Esophagus squamous epithelium (tissue), 5 donors: ENCODE results near the gene GNG2. TPM values are rescaled to one million over a fixed set of nuclear protein-coding genes. Genes with fewer than 3 reads are reported as not detected.

Source experiments
- DNase-seq: peaks from one replicate; lab custom pipeline; 2025; lab: John Stamatoyannopoulos, UW
- H3K27ac ChIP-seq, 4 donors: fragments of 200-600 bp; sonication (generic); one replicate each; pipeline ENCODE4 v1.5.1; 2016 to 2019; ENCODE audit warnings: mild to moderate bottlenecking in 1 of 4
- H3K27me3 ChIP-seq, 4 donors: fragments of 200-600 bp; sonication (generic); 1 replicate in 3 of 4; 2 replicates in 1 of 4; pipeline versions ENCODE4 v1.5.1 to v1.6.0; 2017 to 2021; ENCODE audit warnings: antibody characterized with exemption in 1 of 4
- H3K36me3 ChIP-seq, 3 donors: fragments of 200-600 bp; sonication (generic); one replicate each; pipeline ENCODE4 v1.5.1; 2016 to 2019
- H3K4me1 ChIP-seq, 3 donors: fragments of 200-600 bp; sonication (generic); one replicate each; pipeline ENCODE4 v1.5.1; 2017 to 2019
- H3K4me3 ChIP-seq, 4 donors: fragments of 200-600 bp; sonication (generic); 1 replicate in 3 of 4; 2 replicates in 1 of 4; pipeline ENCODE4 v1.5.1; 2016 to 2019; ENCODE audit warnings: mild to moderate bottlenecking in 2 of 4, moderate library complexity in 1 of 4
- H3K9me3 ChIP-seq, 3 donors: fragments of 200-600 bp; sonication (generic); one replicate each; pipeline ENCODE4 v1.5.1; 2016 to 2019
- CTCF ChIP-seq, 6 experiments: fragments of 450-650 bp in 4 of 6; fragments of 200-600 bp in 2 of 6; sonication (generic) in 2 of 6; IDR thresholded peaks; one replicate each; pipeline ENCODE4 v1.5.1; 2016 to 2019; ENCODE audit warnings: antibody characterized with exemption in 6 of 6, mild to moderate bottlenecking in 4 of 6, moderate library complexity in 4 of 6
- POLR2A ChIP-seq, 4 donors: fragments of 450-650 bp; IDR thresholded peaks; one replicate each; pipeline ENCODE4 v1.6.1; 2017; ENCODE audit warnings: antibody characterized with exemption in 4 of 4, mild to moderate bottlenecking in 4 of 4, moderate library complexity in 3 of 4
- WGBS, 2 donors: methylation state at CpG; one replicate each; pipeline ENCODE4 v1.1.5; 2018; 5-methylcytosine and 5-hydroxymethylcytosine counted together
- intact Hi-C: fragments of 100-400 bp; cut with DNase I; formaldehyde crosslinking; loops from one replicate; pipeline ENCODE4 v1.15.0; 2022
- total RNA-seq, 4 donors: library from RNA; depleted of rRNA; stranded (reverse); fragments of >200 nt; gene quantifications; one replicate each; pipeline ENCODE4 v1.1.0, GENCODE V29; 2016
- donor health status: DM: yes; HTN: yes; CAD: no.

Gene GNG2
- total RNA-seq, 4 donors from 2014 or later, result 1.5 to 8.8 (median 3.7) TPM

GRCh38 chr14:51877810-51878209 lies 17.4 kb downstream of the GNG2 start:
- H3K4me3 ChIP-seq, result no peak overlapping the region
- no peaks in the 10 kb centered on the region for H3K36me3 ChIP-seq
- H3K9me3 ChIP-seq, result no peaks in the 10 kb centered on the region
- H3K27ac ChIP-seq, result no peak overlapping the region
- no peaks in the 10 kb centered on the region for H3K27me3 ChIP-seq
- H3K4me1 ChIP-seq, result peaks cover 7 to 13% (median 8%) of the 10 kb centered on the region in 3 donors
- DNase-seq, result no peak
- intact Hi-C loops, result no loop called here
- TF ChIP-seq POLR2A (IDR thresholded peaks at IDR 0.05) (no peak), CTCF (IDR thresholded peaks at IDR 0.05) (no peak)
- WGBS, 2 donors, result 83 to 94% methylated on average over 1 of the region's 1 CpG

- WGBS, 2 donors, result 72 to 88% methylated on average over 1 of the region's 1 CpG
- intact Hi-C loops, result no loop called here
- H3K27me3 ChIP-seq, result no peaks in the 10 kb centered on the region
- no peak for TF ChIP-seq POLR2A (IDR thresholded peaks at IDR 0.05)
- no peak for TF ChIP-seq CTCF (IDR thresholded peaks at IDR 0.05)
- H3K27ac ChIP-seq, result no peak overlapping the region
- H3K4me1 ChIP-seq, result peaks cover 0 to 6% (median 0%) of the 10 kb centered on the region in 3 donors
- DNase-seq, result no peak
- no peak overlapping the region for H3K4me3 ChIP-seq
- H3K9me3 ChIP-seq, result no peaks in the 10 kb centered on the region
- no peaks in the 10 kb centered on the region for H3K36me3 ChIP-seq
These were observed 18.8 kb downstream of the GNG2 start for GRCh38 chr14:51879170-51879569.

- Histone ChIP-seq H3K4me1 (peaks cover 0 to 13% (median 0%) of the 10 kb centered on the region in 3 donors), H3K9me3 (no peaks in the 10 kb centered on the region), H3K36me3 (no peaks in the 10 kb centered on the region), H3K27ac (no peak overlapping the region), H3K4me3 (no peak overlapping the region), H3K27me3 (no peaks in the 10 kb centered on the region)
- intact Hi-C loops, result no loop called here
- WGBS, 2 donors, result 66 to 67% methylated on average over 7 of the region's 7 CpGs
- TF ChIP-seq POLR2A (IDR thresholded peaks at IDR 0.05) (no peak), CTCF (IDR thresholded peaks at IDR 0.05) (no peak)
- DNase-seq, result no peak
These were observed 20.6 kb downstream of the GNG2 start for GRCh38 chr14:51880835-51881580.

DNA sequence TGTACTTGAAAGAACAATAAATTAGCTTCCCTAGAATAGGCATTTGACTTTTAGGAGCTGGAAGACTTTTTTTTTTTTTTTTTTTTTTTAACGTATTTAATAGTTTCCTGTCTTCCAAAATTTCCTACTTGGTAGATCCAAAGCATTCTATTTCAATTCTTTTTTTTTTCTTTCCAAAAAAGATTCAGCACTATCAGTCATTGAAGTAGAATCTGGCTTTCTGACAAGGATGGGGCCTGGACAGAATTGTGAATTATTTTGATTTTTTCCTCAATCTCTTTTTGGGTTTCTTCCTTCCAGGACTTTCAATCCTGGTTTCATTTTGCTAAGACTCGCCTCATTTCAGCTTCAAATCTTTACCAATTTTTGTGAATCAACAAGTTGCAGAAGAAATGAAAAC lies 21.2 kb downstream of the GNG2 start:
- H3K4me1 ChIP-seq, result peaks cover 0 to 13% (median 0%) of the 10 kb centered on the region in 3 donors
- TF ChIP-seq CTCF (IDR thresholded peaks at IDR 0.05), result no peak
- no peak for TF ChIP-seq POLR2A (IDR thresholded peaks at IDR 0.05)

DNA sequence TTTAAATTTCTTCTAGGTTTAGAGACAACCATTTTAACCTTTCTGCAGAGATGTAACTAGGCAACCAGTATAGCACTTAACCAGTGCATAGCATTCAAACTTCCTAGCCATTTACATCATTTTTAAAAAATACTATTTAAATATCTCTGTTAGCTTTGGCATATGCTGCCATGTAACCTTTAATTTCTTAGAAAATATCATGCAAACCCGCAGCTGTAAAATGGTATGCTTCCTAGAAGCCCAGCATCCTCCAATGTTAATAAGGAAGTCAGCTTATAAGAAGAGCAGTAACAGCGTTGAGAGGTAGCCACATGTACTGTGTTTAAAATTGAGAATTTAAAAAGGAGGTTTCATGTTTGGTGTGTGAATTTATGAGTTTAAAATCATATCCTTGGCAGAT lies 22.8 kb downstream of the GNG2 start:
- TF ChIP-seq CTCF (IDR thresholded peaks at IDR 0.05) (no peak), POLR2A (IDR thresholded peaks at IDR 0.05) (no peak)
- H3K4me1 ChIP-seq, result peaks cover 0 to 13% (median 0%) of the 10 kb centered on the region in 3 donors
- H3K36me3 ChIP-seq, result no peaks in the 10 kb centered on the region
- no peak for DNase-seq
- no peaks in the 10 kb centered on the region for H3K27me3 ChIP-seq
- 76 to 83% methylated on average over 2 of the region's 2 CpGs for WGBS, 2 donors
- H3K9me3 ChIP-seq, result no peaks in the 10 kb centered on the region
- intact Hi-C loops, result no loop called here
- H3K4me3 ChIP-seq, result no peak overlapping the region
- no peak overlapping the region for H3K27ac ChIP-seq

More for the DNA sequence above, 21.2 kb downstream of the GNG2 start:
- Histone ChIP-seq H3K27ac (no peak overlapping the region), H3K27me3 (no peaks in the 10 kb centered on the region), H3K9me3 (no peaks in the 10 kb centered on the region), H3K36me3 (no peaks in the 10 kb centered on the region), H3K4me3 (no peak overlapping the region)
- 73 to 81% methylated on average over 2 of the region's 2 CpGs for whole genome bisulfite sequencing, 2 donors
- DNase-seq, result no peak
- intact Hi-C loops, result no loop called here
